ENCODE data around the gene AGPS.

AGPS gene

DNA sequence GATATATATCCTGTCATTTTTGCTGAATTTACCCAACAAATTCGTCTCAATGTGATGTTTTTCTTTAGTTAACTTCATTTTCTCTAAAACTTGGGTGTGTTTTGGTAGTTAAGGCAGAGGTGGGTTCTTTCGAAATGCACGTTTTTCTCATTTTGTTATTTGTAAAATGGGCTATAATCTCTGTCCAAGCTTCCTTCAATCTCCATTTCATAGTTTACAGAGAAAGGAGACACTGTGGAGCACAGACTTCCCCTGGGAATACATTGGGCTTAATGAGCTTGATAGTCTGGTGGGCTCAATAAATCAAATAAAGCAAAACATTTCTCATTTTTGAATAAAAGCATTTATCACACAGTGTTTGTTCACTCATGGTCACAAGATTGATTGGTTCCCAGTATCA lies 145.1 kb downstream of the AGPS start:
- TF ChIP-seq EZH2phosphoT487 (IDR thresholded peaks at IDR 0.05; ENCODE audit: low read depth) = no peak
- no peak for TF ChIP-seq CTCF (IDR thresholded peaks at IDR 0.05; ENCODE audit: low read depth, low read length)

DNA sequence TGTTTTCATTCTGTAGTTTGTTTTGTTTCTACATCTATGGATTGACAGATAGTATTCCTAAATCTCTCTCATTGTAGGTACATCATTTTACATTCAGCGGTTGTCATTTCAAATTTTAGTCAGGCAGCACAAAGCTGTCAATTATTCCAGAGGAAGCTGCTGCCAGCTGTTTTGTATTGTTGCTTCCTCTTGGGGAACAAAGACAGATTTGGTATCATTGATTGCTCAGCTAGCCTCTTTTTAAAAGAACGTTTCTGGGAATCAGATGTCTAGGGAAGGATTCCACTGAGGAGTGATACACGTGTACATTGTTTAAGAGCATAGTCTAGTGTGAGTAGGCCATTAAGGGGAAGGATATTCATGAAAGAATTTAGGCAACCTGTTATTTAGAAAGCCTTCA lies 145.8 kb downstream of the AGPS start:
- no peak for TF ChIP-seq EZH2phosphoT487 (IDR thresholded peaks at IDR 0.05; ENCODE audit: low read depth)
- TF ChIP-seq CTCF (IDR thresholded peaks at IDR 0.05; ENCODE audit: low read depth, low read length) = no peak
- H3K4me2 ChIP-seq (ENCODE audit: low read length) = no peak overlapping the region
- no peaks in the 10 kb centered on the region for H3K9me3 ChIP-seq (ENCODE audit: insufficient read depth, low read length)
- no peak overlapping the region for H3K4me3 ChIP-seq (ENCODE audit: low read length)
- no peaks in the 10 kb centered on the region for H3K36me3 ChIP-seq (replicated peaks; ENCODE audit: low read depth, low read length)
- H3K4me1 ChIP-seq (ENCODE audit: low read length) = peaks cover 34% of the 10 kb centered on the region
- H3K79me2 ChIP-seq (ENCODE audit: low read length) = no peaks in the 10 kb centered on the region
- H3K27ac ChIP-seq (ENCODE audit: low read length) = no peak overlapping the region
- H3K9ac ChIP-seq (ENCODE audit: low read length) = no peak overlapping the region
- no peaks in the 10 kb centered on the region for H4K20me1 ChIP-seq (ENCODE audit: insufficient read depth, low read length)
- no peak overlapping the region for H2AFZ ChIP-seq (ENCODE audit: low read depth, low read length)
- no peaks in the 10 kb centered on the region for H3K27me3 ChIP-seq (ENCODE audit: low read depth, low read length)

More for the DNA sequence above, 145.1 kb downstream of the AGPS start:
- Histone ChIP-seq H3K4me1 (ENCODE audit: low read length) (peaks cover 34% of the 10 kb centered on the region), H2AFZ (ENCODE audit: low read depth, low read length) (no peak overlapping the region), H3K9me3 (ENCODE audit: insufficient read depth, low read length) (no peaks in the 10 kb centered on the region), H3K9ac (ENCODE audit: low read length) (no peak overlapping the region), H3K4me2 (ENCODE audit: low read length) (no peak overlapping the region), H4K20me1 (ENCODE audit: insufficient read depth, low read length) (no peaks in the 10 kb centered on the region), H3K4me3 (ENCODE audit: low read length) (no peak overlapping the region), H3K27ac (ENCODE audit: low read length) (no peak overlapping the region), H3K36me3 (replicated peaks; ENCODE audit: low read depth, low read length) (no peaks in the 10 kb centered on the region), H3K79me2 (ENCODE audit: low read length) (no peaks in the 10 kb centered on the region), H3K27me3 (ENCODE audit: low read depth, low read length) (no peaks in the 10 kb centered on the region)

- no peaks in the 10 kb centered on the region for H3K27me3 ChIP-seq (ENCODE audit: low read depth, low read length)
- peaks cover 38% of the 10 kb centered on the region for H3K4me1 ChIP-seq (ENCODE audit: low read length)
- no peaks in the 10 kb centered on the region for H3K79me2 ChIP-seq (ENCODE audit: low read length)
- H3K27ac ChIP-seq (ENCODE audit: low read length) = no peak overlapping the region
- no peak for TF ChIP-seq EZH2phosphoT487 (IDR thresholded peaks at IDR 0.05; ENCODE audit: low read depth)
- TF ChIP-seq CTCF (IDR thresholded peaks at IDR 0.05; ENCODE audit: low read depth, low read length) = no peak
- H4K20me1 ChIP-seq (ENCODE audit: insufficient read depth, low read length) = no peaks in the 10 kb centered on the region
- H3K4me2 ChIP-seq (ENCODE audit: low read length) = peak overlapping the region; percentile 2; the same call in 1 of the 2 replicates
- H3K4me3 ChIP-seq (ENCODE audit: low read length) = no peak overlapping the region
- peaks cover 10% of the 10 kb centered on the region for H3K36me3 ChIP-seq (replicated peaks; ENCODE audit: low read depth, low read length)
- H2AFZ ChIP-seq (ENCODE audit: low read depth, low read length) = no peak overlapping the region
- no peak overlapping the region for H3K9ac ChIP-seq (ENCODE audit: low read length)
- H3K9me3 ChIP-seq (ENCODE audit: insufficient read depth, low read length) = peaks cover 6% of the 10 kb centered on the region
Observed at GRCh38 chr2:177540283-177540682, 147.7 kb downstream of the AGPS start.

DNA sequence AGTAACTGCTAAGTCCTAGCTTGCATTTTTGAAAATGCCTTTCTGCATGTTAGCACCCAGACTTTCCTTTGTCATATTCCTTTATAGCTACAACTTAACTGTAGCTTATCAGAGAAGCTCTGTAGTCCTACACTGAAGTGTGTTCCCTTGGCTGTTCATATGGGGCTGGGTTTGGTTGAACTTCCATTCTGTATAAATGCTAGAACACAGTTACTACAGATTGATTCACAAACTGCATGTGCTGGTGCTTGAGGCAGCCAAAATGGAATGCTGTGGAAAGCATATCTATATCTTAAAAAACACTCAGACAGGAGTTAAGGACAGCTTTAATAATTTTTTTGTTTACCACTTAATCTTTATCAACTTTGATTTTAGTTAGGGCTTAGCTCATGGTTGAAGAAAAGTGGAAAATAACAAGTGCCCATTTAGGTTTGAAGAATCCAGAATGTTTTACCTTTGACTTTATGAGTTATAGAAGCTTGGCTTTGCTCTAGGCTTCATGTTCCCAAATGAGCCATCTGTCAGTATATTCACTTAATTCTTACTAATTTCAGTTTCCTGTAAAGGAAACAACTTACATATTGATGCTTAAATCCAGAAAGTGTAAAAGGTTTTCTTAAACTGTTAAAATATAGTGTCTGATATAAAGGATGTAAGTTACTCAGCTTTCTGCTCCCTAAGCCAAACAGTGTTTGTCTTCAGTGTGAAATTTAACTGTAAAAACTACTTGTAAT lies 148.9 kb downstream of the AGPS start:
- TF ChIP-seq EZH2phosphoT487 (IDR thresholded peaks at IDR 0.05; ENCODE audit: low read depth) (no peak), CTCF (IDR thresholded peaks at IDR 0.05; ENCODE audit: low read depth, low read length) (no peak)
- Histone ChIP-seq H3K4me2 (ENCODE audit: low read length) (peak overlapping the region; percentile 10; the same call in 1 of the 2 replicates), H3K36me3 (replicated peaks; ENCODE audit: low read depth, low read length) (peaks cover 16% of the 10 kb centered on the region), H3K27me3 (ENCODE audit: low read depth, low read length) (no peaks in the 10 kb centered on the region), H3K9me3 (ENCODE audit: insufficient read depth, low read length) (peaks cover 9% of the 10 kb centered on the region), H2AFZ (ENCODE audit: low read depth, low read length) (no peak overlapping the region), H3K27ac (ENCODE audit: low read length) (no peak overlapping the region), H3K4me1 (ENCODE audit: low read length) (peaks cover 36% of the 10 kb centered on the region), H3K79me2 (ENCODE audit: low read length) (no peaks in the 10 kb centered on the region), H4K20me1 (ENCODE audit: insufficient read depth, low read length) (no peaks in the 10 kb centered on the region), H3K9ac (ENCODE audit: low read length) (no peak overlapping the region), H3K4me3 (ENCODE audit: low read length) (no peak overlapping the region)

Data from OCI-LY3 (cell line).